HG03469 (cell line): ENCODE measurements around the gene UBE2I.

Experiments used
- ATAC-seq: cut with Tn5 transposase; IDR thresholded peaks from one replicate; pipeline ENCODE4 v1.9.1; 2021; ENCODE audit warnings: mild to moderate bottlenecking, moderate library complexity, moderate number of reproducible peaks; ENCODE audit not compliant: unreplicated experiment

UBE2I gene

GRCh38 chr16:1355591-1355990 lies 46.2 kb downstream of the UBE2I start:
- no peak for ATAC-seq

GRCh38 chr16:1356061-1356900 lies 46.8 kb downstream of the UBE2I start:
- no peak for ATAC-seq

GRCh38 chr16:1357906-1358566 lies 48.6 kb downstream of the UBE2I start:
- no peak for ATAC-seq

- no peak for ATAC-seq
These were observed 52.4 kb downstream of the UBE2I start for GRCh38 chr16:1361685-1362360.

DNA sequence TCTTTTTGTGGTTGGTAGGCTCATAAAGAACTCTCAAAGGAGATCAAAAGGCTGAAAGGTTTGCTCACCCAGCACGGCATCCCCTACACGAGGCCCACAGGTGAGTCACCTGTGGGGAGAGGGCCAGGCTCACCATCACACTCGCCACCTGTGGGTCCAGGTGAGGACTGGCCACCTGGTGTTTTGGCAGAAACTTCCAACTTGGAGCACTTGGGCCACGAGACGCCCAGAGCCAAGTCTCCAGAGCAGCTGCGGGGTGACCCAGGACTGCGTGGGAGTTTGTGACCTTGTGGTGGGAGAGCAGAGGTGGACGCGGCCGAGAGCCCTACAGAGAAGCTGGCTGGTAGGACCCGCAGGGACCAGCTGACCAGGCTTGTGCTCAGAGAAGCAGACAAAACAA lies 53.4 kb downstream of the UBE2I start:
- ATAC-seq: no peak

- ATAC-seq: no peak
These were observed 54.1 kb downstream of the UBE2I start for GRCh38 chr16:1363501-1364041.

- ATAC-seq: no peak
These were observed 55.1 kb downstream of the UBE2I start for GRCh38 chr16:1364510-1364909.

DNA sequence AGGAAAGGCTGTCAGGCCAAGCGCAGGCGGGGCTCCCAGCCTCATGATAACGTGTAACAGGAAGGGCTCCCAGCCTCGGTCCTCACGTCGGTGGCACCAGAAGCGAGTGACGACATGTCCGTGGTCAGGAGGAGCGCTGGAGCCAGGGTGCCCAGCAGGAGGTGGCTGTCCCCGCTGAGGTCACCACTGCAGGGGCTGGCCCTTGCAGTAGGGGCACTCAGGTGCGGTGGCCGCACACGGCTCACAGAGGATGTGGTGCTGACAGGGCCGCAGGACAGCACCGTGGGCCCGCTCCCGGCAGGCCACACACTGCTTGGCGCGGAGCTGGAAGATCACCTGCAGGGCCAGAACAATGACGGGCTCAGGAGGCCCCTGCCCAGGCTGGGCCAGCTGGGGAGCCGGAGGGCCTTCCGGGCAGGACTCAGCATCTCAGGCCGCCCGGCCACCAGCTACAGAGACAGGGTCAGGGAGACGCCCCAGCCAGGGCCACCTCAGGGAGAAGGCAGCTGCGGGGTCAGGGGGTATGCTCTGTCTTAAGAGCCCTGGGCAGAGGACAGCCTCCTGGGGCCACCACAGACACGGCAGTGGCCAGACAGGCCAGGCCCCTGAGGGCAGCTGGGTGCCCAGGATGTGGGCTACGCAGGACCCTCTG lies 56.8 kb downstream of the UBE2I start:
- ATAC-seq: no peak

GRCh38 chr16:1366712-1367299 lies 57.4 kb downstream of the UBE2I start:
- ATAC-seq: no peak

DNA sequence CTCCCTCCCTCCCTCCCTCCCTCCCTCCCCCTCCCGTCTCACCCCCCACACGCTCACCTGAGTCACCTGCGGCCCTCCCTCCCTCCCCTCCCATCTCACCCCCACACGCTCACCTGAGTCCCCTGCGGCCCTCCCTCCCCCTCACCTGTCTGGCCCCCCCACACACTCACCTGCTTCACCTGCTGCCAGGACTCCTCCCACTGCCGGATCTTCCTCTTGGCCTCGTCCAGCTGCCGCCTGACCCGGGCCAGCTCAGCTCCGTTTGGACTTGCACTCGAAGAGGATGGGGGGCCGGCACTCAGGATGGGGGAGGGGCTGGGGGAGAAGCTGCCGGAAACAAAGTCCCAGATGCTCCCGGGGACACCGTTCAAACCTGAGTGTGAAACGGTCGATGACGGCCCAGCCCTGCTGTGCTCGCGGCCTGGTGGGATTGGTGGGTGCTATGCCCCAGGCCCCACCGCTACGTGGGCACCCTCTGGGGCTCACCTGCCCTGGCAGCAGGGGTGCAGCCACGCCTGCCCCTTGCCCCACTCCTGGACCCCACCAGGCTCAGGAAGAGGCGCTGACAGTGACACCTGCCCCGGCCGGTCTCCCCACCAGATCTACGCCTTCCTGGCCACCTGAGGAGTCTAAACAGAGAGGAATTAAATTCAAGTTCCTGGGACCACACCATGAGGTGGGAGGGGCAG lies 58.2 kb downstream of the UBE2I start:
- no peak for ATAC-seq

DNA sequence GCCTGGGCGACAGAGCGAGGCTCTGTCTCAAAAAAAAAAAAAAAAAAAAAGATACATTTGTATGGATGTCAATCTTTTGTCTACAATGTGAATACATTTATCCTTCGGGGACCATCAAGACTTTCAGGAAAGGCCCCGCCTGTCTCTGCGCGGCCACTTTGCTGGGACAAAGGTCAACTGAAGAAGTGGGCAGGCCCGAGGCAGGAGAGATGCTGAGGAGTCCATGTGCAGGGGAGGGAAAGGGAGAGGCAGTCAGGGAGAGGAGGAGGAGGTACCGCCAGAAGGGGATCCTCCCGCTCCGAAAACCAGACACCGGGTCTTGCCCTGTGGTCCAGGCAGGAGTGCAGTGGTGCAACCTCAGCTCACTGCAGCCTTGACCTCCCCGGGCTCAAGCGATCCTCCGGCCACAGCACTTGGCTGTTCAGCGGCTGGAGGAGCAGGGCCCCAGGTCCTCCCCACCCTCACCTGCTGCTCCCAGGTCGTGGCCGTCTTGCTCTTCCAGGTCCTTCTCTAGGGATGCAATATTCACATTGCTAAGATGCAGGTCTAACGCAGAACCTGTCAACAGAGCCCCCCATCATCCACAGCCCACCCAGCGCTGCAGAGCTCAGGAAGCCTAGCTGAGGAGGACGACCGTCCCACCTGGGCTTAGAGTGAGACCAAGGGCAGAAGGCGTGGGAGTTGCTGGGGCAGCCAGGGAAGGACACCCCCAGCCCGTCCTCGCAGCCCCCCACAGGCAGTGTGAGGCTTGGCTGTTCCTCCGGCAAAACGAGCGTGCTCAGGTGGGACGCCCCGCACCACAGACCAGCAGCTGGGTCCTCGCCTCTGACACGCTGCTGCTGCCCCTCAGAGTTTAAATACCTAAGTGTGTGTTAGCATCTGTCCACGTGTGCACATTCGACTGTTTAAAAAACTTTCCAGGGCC lies 61.9 kb downstream of the UBE2I start:
- no peak for ATAC-seq

GRCh38 chr16:1372292-1372950 lies 63.0 kb downstream of the UBE2I start:
- ATAC-seq: no peak

DNA sequence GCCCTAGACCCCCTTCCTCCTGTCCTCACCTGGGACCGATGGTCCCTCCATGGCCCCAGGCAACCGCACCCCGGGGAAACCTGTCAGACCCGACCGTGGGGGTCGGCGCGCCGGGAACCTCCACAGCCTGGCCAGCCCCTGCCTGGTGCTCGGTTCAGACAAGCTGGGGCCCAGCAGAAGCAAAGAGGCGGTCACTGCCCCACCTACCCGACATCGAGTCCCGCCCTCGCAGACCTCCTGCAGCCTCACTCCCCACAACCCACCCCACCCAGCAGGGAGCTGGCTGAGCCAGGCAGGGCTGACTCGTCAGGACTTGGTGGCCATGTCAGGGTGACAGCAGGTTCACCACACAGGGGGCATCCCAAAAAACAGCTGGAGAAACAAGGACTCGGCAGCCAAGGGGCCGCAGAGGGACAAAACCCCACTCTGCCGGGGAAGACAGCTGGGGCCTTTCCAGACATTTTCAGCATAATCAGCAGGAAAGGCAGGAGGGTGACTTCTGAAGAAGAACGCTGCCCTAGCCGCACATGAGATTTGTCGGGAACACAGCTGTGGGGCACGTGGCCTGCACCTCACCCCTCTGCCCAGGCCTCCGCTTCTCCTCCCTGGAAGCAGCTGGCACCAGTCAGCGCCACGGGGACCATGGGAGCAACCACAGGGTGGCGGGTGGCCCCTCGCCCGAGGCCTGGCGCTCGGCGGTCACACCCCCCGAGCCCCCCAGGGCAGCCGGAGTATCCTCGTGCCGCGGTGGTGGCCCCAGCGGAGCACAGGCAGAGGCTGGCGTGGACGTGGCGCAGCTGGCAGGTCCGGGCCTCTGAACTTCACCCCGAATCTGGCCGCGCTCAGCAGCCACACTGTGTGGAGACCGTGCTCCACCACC lies 65.2 kb downstream of the UBE2I start:
- ATAC-seq: no peak

DNA sequence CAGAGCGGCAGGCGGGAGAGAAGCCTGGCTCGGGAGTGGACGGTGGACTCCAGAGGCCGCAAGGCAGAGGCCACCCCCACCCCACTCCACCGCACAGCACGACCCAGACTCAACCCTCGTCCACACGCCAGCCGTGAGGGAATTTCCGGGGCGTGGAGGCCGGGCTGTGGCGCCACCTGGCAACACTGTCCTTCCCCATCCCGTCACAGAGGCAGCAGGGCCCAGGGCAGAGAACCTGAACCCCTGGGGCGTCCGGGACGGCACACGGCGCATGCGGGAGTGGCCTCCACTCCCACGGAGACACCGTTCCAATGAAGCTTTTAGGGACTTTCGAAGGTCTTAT lies 65.8 kb downstream of the UBE2I start:
- no peak for ATAC-seq

DNA sequence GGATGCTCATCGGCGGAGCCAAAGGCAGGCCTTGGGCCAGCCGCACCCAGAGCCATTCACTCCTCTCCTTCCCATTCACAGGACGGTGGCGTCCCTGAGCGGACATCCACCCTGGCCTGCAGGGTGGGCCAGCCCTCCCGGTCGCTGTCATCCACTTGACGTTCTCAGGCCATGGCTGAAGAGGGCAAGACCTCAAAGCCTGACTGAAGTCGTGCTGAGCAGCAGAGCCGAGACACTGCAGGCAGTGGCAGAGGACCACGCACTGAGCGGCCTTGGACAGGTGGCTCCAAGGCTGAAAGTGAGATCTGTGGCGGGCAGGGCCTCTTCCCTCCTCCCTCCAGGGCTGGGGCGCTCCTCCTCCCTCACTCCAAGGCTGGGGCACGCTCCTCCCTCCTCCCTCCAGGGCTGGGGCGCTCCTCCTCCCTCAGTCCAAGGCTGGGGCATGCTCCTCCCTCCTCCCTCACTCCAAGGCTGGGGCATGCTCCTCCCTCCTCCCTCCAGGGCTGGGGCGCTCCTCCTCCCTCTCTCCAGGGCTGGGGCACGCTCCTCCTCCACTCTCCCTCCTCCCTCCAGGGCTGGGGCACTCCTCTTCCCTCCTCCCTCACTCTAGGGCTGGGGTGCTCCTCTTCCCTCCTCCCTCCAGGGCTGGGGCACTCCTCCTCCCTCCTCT lies 66.4 kb downstream of the UBE2I start:
- no peak for ATAC-seq
